Epidermal melanocyte (primary cell): ENCODE measurements around the gene HSPA8.
A peak's percentile ranks its signal among the peaks of the same experiment; 100 is the strongest.
"Not testable (repeated sequence)": the region's sequence is repeated elsewhere in the genome, so short reads cannot be mapped to it uniquely, and the experiment has no call there.

Experiments
- DNase-seq: peaks from one replicate; pipeline ENCODE4 v3.0.0; 2011; ENCODE audit warnings: low spot score; ENCODE audit not compliant: insufficient read length

Gene HSPA8

GRCh38 chr11:123061403-123062157 is at the start of gene HSPA8:
Gene HSPA8 (minus strand): TSS chr11:123062136. CDS start chr11:123061324, 812 bp downstream.
- no peak for DNase-seq

GRCh38 chr11:123111465-123111864 is 49.5 kb upstream of the HSPA8 start:
- DNase-seq: peak; percentile 34

GRCh38 chr11:123110397-123110796 is 48.5 kb upstream of the HSPA8 start:
- no peak for DNase-seq

- DNase-seq: no peak
Observed at GRCh38 chr11:123107945-123108495, 46.1 kb upstream of the HSPA8 start.

- no peak for DNase-seq
Observed at GRCh38 chr11:123104697-123105096, 42.8 kb upstream of the HSPA8 start.

GRCh38 chr11:123103326-123103980 is 41.5 kb upstream of the HSPA8 start:
- DNase-seq: peak; percentile 45

GRCh38 chr11:123100379-123101085 is 38.6 kb upstream of the HSPA8 start:
- DNase-seq: no peak

- DNase-seq: no peak
Observed at GRCh38 chr11:123098990-123099389, 37.1 kb upstream of the HSPA8 start.

- DNase-seq: no peak
Observed at GRCh38 chr11:123093739-123094138, 31.8 kb upstream of the HSPA8 start.

GRCh38 chr11:123091506-123091905 is 29.6 kb upstream of the HSPA8 start:
- DNase-seq: no peak

GRCh38 chr11:123090168-123090567 is 28.2 kb upstream of the HSPA8 start:
- not testable (repeated sequence) for DNase-seq

GRCh38 chr11:123088896-123089295 is 27.0 kb upstream of the HSPA8 start:
- not testable (repeated sequence) for DNase-seq

- not testable (repeated sequence) for DNase-seq
Observed at GRCh38 chr11:123087657-123088056, 25.7 kb upstream of the HSPA8 start.

- no peak for DNase-seq
Observed at GRCh38 chr11:123086305-123086704, 24.4 kb upstream of the HSPA8 start.

- no peak for DNase-seq
Observed at GRCh38 chr11:123085497-123085896, 23.6 kb upstream of the HSPA8 start.

GRCh38 chr11:123084454-123084853 is 22.5 kb upstream of the HSPA8 start:
- no peak for DNase-seq

GRCh38 chr11:123083623-123084029 is 21.7 kb upstream of the HSPA8 start:
- DNase-seq: no peak

GRCh38 chr11:123082977-123083376 is 21.0 kb upstream of the HSPA8 start:
- no peak for DNase-seq

GRCh38 chr11:123080015-123080414 is 18.1 kb upstream of the HSPA8 start:
- DNase-seq: no peak

- DNase-seq: no peak
Observed at GRCh38 chr11:123076484-123076883, 14.5 kb upstream of the HSPA8 start.

GRCh38 chr11:123073343-123074057 is 11.6 kb upstream of the HSPA8 start:
- DNase-seq: no peak
